ENCODE results near the gene LHFPL3. TPM values are rescaled to one million over a fixed set of nuclear protein-coding genes. Genes with fewer than 3 reads are reported as not detected.

The LHFPL3 gene
- total RNA-seq, 1 experiment from 2014 or later, result not detected

- TF ChIP-seq RAD21 (IDR thresholded peaks at IDR 0.05; ENCODE audit: low read depth), result no peak
Measured at GRCh38 chr7:104791080-104791479, 462.7 kb downstream of the LHFPL3 start (continued).

- Histone ChIP-seq H2AFZ (ENCODE audit: low read depth, low read length, poor library complexity, severe bottlenecking) (no peak overlapping the region), H3K9ac (ENCODE audit: low read length) (no peak overlapping the region), H3K4me1 (ENCODE audit: control insufficient read depth in 1 of 2, insufficient read depth in 2 of 2, low read length in 2 of 2) (no peaks in the 10 kb centered on the region), H3K9me2 (ENCODE audit: insufficient read depth) (no peaks in the 10 kb centered on the region), H3K9me3 (ENCODE audit: control insufficient read depth in 1 of 2, insufficient read depth in 1 of 2, low read depth in 1 of 2, low read length in 2 of 2) (no peaks in the 10 kb centered on the region), H4K20me1 (ENCODE audit: insufficient read depth) (no peaks in the 10 kb centered on the region), H3K36me3 (ENCODE audit: control insufficient read depth in 1 of 2, insufficient read depth in 2 of 2, low read length in 2 of 2) (no peaks in the 10 kb centered on the region), H3K27me3 (ENCODE audit: insufficient read depth, low read length) (peaks cover 83% of the 10 kb centered on the region), H3K4me3 (replicated peaks in 1 of 2; ENCODE audit: low read depth in 1 of 2, low read length in 2 of 2) (no peak overlapping the region), H3K4me2 (ENCODE audit: low read length) (no peak overlapping the region), H3K27ac (ENCODE audit: low read depth, low read length) (no peak overlapping the region), H3K79me2 (ENCODE audit: insufficient read depth, low read length) (no peaks in the 10 kb centered on the region)
- RAD21 ChIA-PET (ENCODE audit: low non-redundant PET in 1 of 2, low total read pairs in 2 of 2, uncharacterized antibody in 2 of 2, unreplicated experiment in 2 of 2), result no interaction called here
- no TSS peak for BruUV-seq (replicated peaks)
- intact Hi-C loops (cut with micrococcal nuclease), result no loop called here
- CTCF ChIA-PET, result no interaction called here
- no peak for ATAC-seq
- POLR2A ChIA-PET, result no interaction called here
- no peak for DNase-seq (ENCODE audit: low read depth, low spot score)
- TF ChIP-seq TCF7L2 (IDR thresholded peaks at IDR 0.05; ENCODE audit: borderline replicate concordance, extremely low read depth, insufficient read depth, insufficient read length) (no peak), REST (IDR thresholded peaks at IDR 0.05; ENCODE audit: low read depth) (no peak), JUND (IDR thresholded peaks at IDR 0.05) (no peak), RAD21 (IDR thresholded peaks at IDR 0.05; ENCODE audit: low read depth) (no peak), SP1 (IDR thresholded peaks at IDR 0.05; ENCODE audit: low read depth) (no peak)
Measured at GRCh38 chr7:104793066-104793465, 464.7 kb downstream of the LHFPL3 start.
